ENCODE results near the gene SHC2.

Gene SHC2

DNA sequence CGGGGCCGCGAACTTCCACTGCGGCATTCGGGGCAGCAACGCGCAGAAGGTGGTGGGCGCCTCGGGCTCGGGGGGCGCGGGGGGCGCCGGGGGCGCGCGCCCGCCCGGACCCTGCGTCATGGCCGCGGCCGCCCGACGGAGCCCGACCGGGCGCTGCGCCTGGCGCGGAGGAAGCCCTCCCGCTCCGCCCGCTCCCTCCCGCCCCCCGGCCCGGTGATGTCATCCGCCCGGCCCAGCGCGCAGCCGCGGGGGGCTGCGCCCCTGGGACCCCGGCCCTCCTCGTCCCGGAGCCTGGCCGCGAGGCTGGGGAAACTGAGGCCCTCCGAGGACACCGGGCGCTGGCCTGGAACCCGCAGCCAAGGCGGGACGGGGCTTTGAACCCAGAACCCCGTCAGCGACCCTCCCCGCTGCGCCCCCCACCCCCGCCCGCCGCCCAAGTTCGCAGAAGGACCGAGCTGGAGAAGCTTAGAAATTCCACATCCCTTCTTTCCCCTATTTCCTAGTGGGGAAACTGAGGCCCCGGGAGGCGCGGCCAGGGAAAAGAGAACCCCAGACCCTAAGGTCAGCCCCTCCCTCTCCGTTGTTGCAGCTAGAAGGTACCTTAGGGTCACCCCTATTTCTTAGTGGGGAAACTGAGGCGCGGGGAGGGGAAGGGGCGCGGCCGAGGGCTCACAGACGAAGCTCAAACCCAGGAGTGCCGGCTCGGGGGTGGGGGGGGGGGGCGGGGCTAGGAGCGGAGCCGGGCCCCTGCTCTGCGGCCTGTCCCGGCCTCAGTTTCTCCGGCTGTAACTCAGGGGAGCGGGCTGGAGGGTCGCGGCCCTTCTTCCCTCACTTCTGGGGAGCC, at the start of gene SHC2:
TSS of gene SHC2 (minus strand) at position 157 of the 844 bp plus-strand sequence. CDS start at position 120, 37 bp downstream.
- no peak for FAIRE-seq
- no peak for DNase-seq (ENCODE audit: insufficient read length, low spot score)

DNA sequence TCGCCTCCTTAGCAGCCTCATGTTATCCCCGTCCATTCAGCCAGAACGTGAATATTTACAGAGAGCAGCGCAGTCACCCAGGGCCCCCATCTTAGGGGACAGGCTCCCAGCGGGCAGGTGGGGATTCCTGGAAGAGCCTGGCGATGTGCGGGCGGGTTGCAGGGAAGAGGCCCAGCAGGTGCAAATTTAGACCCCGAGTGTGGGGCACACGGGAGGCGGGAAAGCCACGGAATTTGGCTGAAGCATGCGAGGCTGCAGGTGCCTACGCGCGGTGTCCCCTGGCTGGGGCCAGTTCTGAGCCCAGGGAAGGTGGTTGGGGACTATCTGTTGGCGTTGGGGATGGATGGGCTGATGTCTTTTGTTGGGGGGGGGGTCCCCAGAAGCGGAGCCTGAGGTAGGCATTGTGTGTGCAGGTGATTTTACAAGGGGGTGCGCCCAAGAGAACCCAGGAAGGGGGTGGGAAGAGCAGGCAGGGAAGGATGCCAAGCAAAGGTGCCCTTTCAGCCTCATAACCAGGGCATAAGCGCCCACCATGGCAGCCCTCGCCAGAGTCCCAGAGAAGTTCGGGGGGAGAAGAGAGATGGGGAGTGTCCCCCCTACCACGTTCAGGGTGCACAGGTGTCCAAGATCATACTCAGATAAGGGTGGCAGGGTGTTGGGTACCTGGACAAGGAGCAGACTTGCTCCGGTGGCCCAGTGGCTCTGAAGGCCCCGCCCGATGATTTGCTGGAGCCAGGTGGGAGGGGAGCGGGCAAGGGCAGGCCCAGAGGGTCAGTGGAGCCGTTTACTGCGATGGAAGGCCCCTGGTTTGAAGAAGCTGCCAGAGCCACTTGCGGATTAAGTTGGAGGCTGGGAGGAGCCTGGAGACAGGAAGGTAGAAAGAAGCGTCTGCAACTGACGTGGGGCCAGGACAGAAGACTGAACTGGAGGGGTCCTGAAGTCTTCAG, 47.6 kb upstream of the SHC2 start:
- no peak for FAIRE-seq

DNA sequence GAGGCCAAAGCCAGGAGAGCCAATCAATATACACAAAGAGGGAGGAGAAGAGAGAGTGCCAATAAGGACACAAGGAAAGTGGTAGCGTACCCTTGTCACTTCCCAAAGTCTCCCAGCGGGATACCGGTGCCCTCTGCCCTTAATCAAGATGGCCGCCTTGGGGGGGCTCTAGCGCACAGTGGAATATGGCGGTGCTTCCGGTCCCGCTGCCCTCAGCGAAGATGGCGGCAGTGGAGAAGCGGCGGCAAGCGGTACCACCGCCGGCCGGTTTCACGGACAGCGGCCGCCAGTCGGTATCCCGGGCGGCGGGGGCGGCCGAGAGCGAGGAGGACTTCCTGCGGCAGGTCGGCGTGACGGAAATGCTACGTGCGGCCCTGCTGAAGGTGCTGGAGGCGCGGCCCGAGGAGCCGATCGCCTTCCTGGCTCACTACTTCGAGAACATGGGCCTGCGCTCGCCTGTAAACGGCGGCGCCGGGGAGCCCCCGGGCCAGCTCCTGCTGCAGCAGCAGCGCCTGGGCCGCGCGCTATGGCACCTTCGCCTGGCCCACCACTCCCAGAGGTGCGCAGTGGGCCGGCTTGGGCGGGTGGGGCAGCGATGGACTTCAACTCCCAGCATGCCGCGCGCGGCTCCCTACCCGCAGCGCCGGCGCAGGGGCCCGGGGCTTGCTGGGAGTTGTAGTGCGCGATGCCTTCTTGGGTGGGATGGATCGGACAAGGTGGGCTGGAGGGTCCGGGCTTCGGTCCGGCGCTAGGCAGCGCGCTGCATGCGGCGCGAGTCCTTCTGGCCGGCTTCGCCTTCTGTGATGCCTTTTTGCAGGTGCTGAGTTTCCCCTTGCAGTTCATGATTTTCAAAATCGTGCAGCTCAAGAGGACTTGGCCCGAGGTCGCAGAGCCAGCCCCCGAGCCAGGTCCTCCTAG, 46.7 kb upstream of the SHC2 start, which contains the start of gene TPGS1:
TSS of gene TPGS1 (plus strand) at position 212 of the 918 bp plus-strand sequence. CDS start at position 222, 10 bp downstream.
- FAIRE-seq, result peak; percentile 68
- DNase-seq (ENCODE audit: insufficient read length, low spot score), result peak; percentile 71

More for the DNA sequence above, 47.6 kb upstream of the SHC2 start:
- DNase-seq (ENCODE audit: insufficient read length, low spot score), result no peak

- DNase-seq (ENCODE audit: insufficient read length, low spot score) (peak; percentile 98), FAIRE-seq (peak; percentile 96)
Measured at GRCh38 chr19:506404-507285, 45.8 kb upstream of the SHC2 start.

- FAIRE-seq, result no peak
- no peak for DNase-seq (ENCODE audit: insufficient read length, low spot score)
Measured at GRCh38 chr19:504616-505015, 43.8 kb upstream of the SHC2 start.

DNA sequence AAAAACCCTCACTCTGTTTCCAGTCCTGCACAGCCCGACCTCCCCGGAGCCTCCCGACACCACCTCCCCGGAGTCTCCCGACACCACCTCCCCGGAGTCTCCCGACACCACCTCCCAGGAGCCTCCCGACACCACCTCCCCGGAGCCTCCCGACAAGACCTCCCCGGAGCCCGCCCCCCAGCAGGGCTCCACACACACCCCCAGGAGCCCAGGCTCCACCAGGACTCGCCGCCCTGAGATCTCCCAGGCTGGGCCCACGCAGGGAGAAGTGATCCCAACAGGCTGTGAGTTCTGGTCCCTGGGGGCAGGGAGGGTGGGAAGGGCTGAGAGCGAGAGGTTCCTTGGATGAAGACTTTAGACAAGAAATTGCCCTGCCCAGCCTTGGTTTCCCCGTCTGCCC, 40.8 kb upstream of the SHC2 start:
- no peak for FAIRE-seq
- DNase-seq (ENCODE audit: insufficient read length, low spot score), result no peak

DNA sequence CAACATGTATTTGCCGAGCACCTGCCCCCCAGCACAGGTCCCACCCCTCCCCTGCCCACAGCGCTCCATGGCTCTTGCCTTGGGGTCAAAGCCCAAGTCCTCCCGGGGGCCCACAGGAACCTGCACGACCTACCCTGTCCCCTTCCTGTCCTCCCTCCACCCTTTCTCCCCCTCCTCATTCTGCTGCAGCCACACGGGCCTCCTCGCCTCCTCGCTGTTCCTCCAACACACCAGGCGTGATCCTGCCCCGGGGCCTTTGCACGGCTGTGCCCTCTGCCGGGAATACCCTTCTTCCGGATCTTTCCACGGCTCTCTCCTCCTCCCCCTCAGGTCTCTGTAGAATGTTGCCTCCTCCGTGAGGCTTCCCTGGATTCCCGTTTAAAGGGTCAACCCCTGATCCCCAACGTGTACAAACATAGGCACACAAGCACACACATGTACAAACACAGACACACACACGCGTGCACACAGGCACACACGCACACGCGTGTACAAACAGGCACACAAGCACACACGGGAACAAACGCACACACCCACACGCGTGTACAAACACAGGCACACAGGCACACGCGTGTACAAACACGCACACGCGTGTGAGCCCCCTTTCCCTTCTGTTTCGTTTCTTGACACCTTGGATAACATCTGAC, 38.3 kb upstream of the SHC2 start:
- FAIRE-seq, result no peak

GRCh38 chr19:498511-498891, 37.7 kb upstream of the SHC2 start:
- DNase-seq (ENCODE audit: insufficient read length, low spot score) (no peak), FAIRE-seq (no peak)

More for the DNA sequence above, 38.3 kb upstream of the SHC2 start:
- DNase-seq (ENCODE audit: insufficient read length, low spot score), result no peak

- FAIRE-seq, result no peak
- DNase-seq (ENCODE audit: insufficient read length, low spot score), result no peak
Measured at GRCh38 chr19:497869-498510, 37.2 kb upstream of the SHC2 start.

- DNase-seq (ENCODE audit: insufficient read length, low spot score), result no peak
- FAIRE-seq, result no peak
Measured at GRCh38 chr19:497491-497868, 36.6 kb upstream of the SHC2 start.

DNA sequence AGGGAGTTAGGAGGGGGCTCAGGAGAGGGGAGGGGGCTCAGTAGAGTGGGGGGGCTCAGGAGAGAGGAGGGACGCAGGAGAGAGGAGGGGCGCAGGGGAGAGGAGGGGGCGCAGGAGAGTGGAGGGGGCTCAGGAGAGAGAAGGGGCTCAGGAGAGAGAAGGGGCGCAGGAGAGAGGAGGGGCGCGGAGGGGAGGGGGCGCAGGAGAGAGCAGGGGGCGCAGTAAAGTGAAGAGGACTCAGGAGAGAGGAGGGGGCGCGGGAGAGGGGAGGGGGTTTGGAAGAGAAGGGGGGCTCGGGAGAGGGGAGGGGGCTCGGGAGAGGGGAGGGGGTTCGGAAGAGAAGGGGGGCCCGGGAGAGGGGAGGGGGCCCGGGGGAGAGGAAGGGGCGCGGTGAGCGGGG, 36.2 kb upstream of the SHC2 start:
- no peak for FAIRE-seq

GRCh38 chr19:496112-496665, 35.4 kb upstream of the SHC2 start, which contains the start of gene MADCAM1:
Gene MADCAM1, plus strand, starts transcription at chr19:496486. Its CDS starts 14 bp downstream, at chr19:496500.
- no peak for DNase-seq (ENCODE audit: insufficient read length, low spot score)
- FAIRE-seq, result no peak

More for the DNA sequence above, 36.2 kb upstream of the SHC2 start:
- no peak for DNase-seq (ENCODE audit: insufficient read length, low spot score)

- DNase-seq (ENCODE audit: insufficient read length, low spot score) (peak; percentile 51), FAIRE-seq (no peak)
Measured at GRCh38 chr19:495402-496111, 34.7 kb upstream of the SHC2 start.

- FAIRE-seq (no peak), DNase-seq (ENCODE audit: insufficient read length, low spot score) (no peak)
Measured at GRCh38 chr19:495081-495401, 34.2 kb upstream of the SHC2 start.

- DNase-seq (ENCODE audit: insufficient read length, low spot score) (no peak), FAIRE-seq (no peak)
Measured at GRCh38 chr19:494171-495080, 33.6 kb upstream of the SHC2 start.

- DNase-seq (ENCODE audit: insufficient read length, low spot score) (no peak), FAIRE-seq (no peak)
Measured at GRCh38 chr19:493391-494170, 32.7 kb upstream of the SHC2 start.

Data from GM19239 (cell line).